ENCODE results near the gene RIPOR3. TPM values are rescaled to one million over a fixed set of nuclear protein-coding genes. Genes with fewer than 3 reads are reported as not detected.

RIPOR3 gene
- total and polyA plus RNA-seq, 9 of the 15 experiments (the other 6 are each of a cell fraction or from before 2014, with no cell fraction given) = 3.3 to 62.7 (median 21.4) TPM

DNA sequence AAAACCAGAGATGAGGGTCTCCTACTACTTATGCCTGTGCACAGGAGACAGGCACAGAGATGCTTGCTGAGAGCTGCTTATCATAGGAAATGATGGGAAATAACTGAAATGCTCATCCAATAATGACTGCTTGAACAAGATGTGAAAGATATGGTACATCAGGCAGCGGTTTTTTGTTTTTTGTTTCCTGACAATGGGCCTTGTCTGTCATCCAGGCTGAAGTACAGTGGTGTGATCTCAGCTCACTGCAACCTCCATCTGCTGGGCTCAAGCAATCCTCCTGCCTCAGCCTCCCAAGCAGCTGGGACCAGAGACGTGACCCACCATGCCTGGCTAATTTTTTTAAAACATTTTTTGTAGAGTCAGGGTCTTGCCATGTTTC lies 1.2 kb upstream of the RIPOR3 start (continued):
- TF ChIP-seq, protein P1, sequence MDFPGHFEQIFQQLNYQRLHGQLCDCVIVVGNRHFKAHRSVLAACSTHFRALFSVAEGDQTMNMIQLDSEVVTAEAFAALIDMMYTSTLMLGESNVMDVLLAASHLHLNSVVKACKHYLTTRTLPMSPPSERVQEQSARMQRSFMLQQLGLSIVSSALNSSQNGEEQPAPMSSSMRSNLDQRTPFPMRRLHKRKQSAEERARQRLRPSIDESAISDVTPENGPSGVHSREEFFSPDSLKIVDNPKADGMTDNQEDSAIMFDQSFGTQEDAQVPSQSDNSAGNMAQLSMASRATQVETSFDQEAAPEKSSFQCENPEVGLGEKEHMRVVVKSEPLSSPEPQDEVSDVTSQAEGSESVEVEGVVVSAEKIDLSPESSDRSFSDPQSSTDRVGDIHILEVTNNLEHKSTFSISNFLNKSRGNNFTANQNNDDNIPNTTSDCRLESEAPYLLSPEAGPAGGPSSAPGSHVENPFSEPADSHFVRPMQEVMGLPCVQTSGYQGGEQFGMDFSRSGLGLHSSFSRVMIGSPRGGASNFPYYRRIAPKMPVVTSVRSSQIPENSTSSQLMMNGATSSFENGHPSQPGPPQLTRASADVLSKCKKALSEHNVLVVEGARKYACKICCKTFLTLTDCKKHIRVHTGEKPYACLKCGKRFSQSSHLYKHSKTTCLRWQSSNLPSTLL (IDR thresholded peaks at IDR 0.05) = no peak
- TF ChIP-seq, protein P2, sequence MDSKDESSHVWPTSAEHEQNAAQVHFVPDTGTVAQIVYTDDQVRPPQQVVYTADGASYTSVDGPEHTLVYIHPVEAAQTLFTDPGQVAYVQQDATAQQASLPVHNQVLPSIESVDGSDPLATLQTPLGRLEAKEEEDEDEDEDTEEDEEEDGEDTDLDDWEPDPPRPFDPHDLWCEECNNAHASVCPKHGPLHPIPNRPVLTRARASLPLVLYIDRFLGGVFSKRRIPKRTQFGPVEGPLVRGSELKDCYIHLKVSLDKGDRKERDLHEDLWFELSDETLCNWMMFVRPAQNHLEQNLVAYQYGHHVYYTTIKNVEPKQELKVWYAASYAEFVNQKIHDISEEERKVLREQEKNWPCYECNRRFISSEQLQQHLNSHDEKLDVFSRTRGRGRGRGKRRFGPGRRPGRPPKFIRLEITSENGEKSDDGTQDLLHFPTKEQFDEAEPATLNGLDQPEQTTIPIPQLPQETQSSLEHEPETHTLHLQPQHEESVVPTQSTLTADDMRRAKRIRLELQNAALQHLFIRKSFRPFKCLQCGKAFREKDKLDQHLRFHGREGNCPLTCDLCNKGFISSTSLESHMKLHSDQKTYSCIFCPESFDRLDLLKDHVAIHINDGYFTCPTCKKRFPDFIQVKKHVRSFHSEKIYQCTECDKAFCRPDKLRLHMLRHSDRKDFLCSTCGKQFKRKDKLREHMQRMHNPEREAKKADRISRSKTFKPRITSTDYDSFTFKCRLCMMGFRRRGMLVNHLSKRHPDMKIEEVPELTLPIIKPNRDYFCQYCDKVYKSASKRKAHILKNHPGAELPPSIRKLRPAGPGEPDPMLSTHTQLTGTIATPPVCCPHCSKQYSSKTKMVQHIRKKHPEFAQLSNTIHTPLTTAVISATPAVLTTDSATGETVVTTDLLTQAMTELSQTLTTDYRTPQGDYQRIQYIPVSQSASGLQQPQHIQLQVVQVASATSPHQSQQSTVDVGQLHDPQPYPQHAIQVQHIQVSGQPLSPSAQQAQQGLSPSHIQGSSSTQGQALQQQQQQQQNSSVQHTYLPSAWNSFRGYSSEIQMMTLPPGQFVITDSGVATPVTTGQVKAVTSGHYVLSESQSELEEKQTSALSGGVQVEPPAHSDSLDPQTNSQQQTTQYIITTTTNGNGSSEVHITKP (IDR thresholded peaks at IDR 0.05; ENCODE audit: partially characterized antibody) = no peak
- TF ChIP-seq ZNF174 (CRISPR knock-in tag; IDR thresholded peaks at IDR 0.05) = no peak
- TF ChIP-seq ZNF561 (CRISPR knock-in tag; conservative IDR thresholded peaks at IDR 0.05) = no peak
- TF ChIP-seq CHD2 (IDR thresholded peaks at IDR 0.05; ENCODE audit: low read depth, low read length) = no peak
- TF ChIP-seq GATAD2A (IDR thresholded peaks at IDR 0.05) = no peak
- TF ChIP-seq, protein P3, sequence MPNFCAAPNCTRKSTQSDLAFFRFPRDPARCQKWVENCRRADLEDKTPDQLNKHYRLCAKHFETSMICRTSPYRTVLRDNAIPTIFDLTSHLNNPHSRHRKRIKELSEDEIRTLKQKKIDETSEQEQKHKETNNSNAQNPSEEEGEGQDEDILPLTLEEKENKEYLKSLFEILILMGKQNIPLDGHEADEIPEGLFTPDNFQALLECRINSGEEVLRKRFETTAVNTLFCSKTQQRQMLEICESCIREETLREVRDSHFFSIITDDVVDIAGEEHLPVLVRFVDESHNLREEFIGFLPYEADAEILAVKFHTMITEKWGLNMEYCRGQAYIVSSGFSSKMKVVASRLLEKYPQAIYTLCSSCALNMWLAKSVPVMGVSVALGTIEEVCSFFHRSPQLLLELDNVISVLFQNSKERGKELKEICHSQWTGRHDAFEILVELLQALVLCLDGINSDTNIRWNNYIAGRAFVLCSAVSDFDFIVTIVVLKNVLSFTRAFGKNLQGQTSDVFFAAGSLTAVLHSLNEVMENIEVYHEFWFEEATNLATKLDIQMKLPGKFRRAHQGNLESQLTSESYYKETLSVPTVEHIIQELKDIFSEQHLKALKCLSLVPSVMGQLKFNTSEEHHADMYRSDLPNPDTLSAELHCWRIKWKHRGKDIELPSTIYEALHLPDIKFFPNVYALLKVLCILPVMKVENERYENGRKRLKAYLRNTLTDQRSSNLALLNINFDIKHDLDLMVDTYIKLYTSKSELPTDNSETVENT (CRISPR knock-in tag; IDR thresholded peaks at IDR 0.05) = no peak
- no peak for TF ChIP-seq ZNF239 (CRISPR knock-in tag; IDR thresholded peaks at IDR 0.05)
- TF ChIP-seq RBBP5 (IDR thresholded peaks at IDR 0.05; ENCODE audit: borderline replicate concordance, insufficient read depth, low read length, poor library complexity, severe bottlenecking) = no peak
- no peak for TF ChIP-seq MAFG (tag; conservative IDR thresholded peaks at IDR 0.05)
- no peak for TF ChIP-seq SAFB2 (IDR thresholded peaks at IDR 0.05; ENCODE audit: borderline replicate concordance, low read depth, low read length, severe bottlenecking)
- no peak for TF ChIP-seq TFAM (CRISPR knock-in tag; conservative IDR thresholded peaks at IDR 0.05)
- TF ChIP-seq, protein P4, sequence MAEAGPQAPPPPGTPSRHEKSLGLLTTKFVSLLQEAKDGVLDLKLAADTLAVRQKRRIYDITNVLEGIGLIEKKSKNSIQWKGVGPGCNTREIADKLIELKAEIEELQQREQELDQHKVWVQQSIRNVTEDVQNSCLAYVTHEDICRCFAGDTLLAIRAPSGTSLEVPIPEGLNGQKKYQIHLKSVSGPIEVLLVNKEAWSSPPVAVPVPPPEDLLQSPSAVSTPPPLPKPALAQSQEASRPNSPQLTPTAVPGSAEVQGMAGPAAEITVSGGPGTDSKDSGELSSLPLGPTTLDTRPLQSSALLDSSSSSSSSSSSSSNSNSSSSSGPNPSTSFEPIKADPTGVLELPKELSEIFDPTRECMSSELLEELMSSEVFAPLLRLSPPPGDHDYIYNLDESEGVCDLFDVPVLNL (CRISPR knock-in tag; IDR thresholded peaks at IDR 0.05; ENCODE audit: low read depth) = no peak
- peak; percentile 46; the same call in 1 of the 2 replicates for TF ChIP-seq BCOR (IDR thresholded peaks at IDR 0.05)
- no peak for TF ChIP-seq ESRRB (CRISPR knock-in tag; IDR thresholded peaks at IDR 0.05; ENCODE audit: borderline replicate concordance)

Data from K562 (cell line).